GM19328 (cell line): ENCODE results near the gene NFATC1.

ENCODE experiments used
- ATAC-seq: cut with Tn5 transposase; IDR thresholded peaks from one replicate; pipeline ENCODE4 v1.9.1; 2021; ENCODE audit warnings: mild to moderate bottlenecking, moderate library complexity; ENCODE audit not compliant: unreplicated experiment

The NFATC1 gene

GRCh38 chr18:79517341-79517740 lies 121.6 kb downstream of the NFATC1 start:
- ATAC-seq, result no peak

- no peak for ATAC-seq
These were observed 122.4 kb downstream of the NFATC1 start for GRCh38 chr18:79518028-79518682.

- ATAC-seq, result no peak
These were observed 123.0 kb downstream of the NFATC1 start for GRCh38 chr18:79518683-79519128.

GRCh38 chr18:79519751-79520477 lies 124.2 kb downstream of the NFATC1 start:
- no peak for ATAC-seq

GRCh38 chr18:79520478-79521390 lies 125.0 kb downstream of the NFATC1 start:
- ATAC-seq, result no peak

GRCh38 chr18:79521416-79522205 lies 125.9 kb downstream of the NFATC1 start:
- ATAC-seq, result no peak

- ATAC-seq, result no peak
These were observed 126.9 kb downstream of the NFATC1 start for GRCh38 chr18:79522451-79523205.

- peak; percentile 47 for ATAC-seq
These were observed 127.5 kb downstream of the NFATC1 start for GRCh38 chr18:79523206-79523735.

- peak; percentile 61 for ATAC-seq
These were observed 128.0 kb downstream of the NFATC1 start for GRCh38 chr18:79523736-79524180.

GRCh38 chr18:79524181-79525078 lies 128.7 kb downstream of the NFATC1 start:
- ATAC-seq, result peak; percentile 27

GRCh38 chr18:79525556-79526467 lies 130.1 kb downstream of the NFATC1 start:
- ATAC-seq, result no peak

- ATAC-seq, result no peak
These were observed 131.0 kb downstream of the NFATC1 start for GRCh38 chr18:79526468-79527460.

- ATAC-seq, result no peak
These were observed 132.1 kb downstream of the NFATC1 start for GRCh38 chr18:79527656-79528315.

- ATAC-seq, result no peak
These were observed 132.6 kb downstream of the NFATC1 start for GRCh38 chr18:79528316-79528695.

GRCh38 chr18:79528846-79529245 lies 133.1 kb downstream of the NFATC1 start:
- no peak for ATAC-seq

- no peak for ATAC-seq
These were observed 133.6 kb downstream of the NFATC1 start for GRCh38 chr18:79529296-79529695.
